Spleen (tissue), 7 donors: Measurements from ENCODE around the gene PDE1C.

Experiments
- POLR2A ChIP-seq, 3 donors: fragments of 450-650 bp; IDR thresholded peaks; one replicate each; pipeline ENCODE4 v1.5.1; 2017; ENCODE audit warnings: antibody characterized with exemption in 3 of 3, mild to moderate bottlenecking in 1 of 3
- POLR2AphosphoS5 ChIP-seq, 3 donors: sonication (generic); formaldehyde crosslinking; IDR thresholded peaks; one replicate each; pipeline ENCODE4 v1.5.1; 2017; ENCODE audit warnings: antibody characterized with exemption in 3 of 3
- TF ChIP-seq, protein P1 (sequence below), 11 experiments: fragments of 200-600 bp in 7 of 11; fragments of 450-650 bp in 4 of 11; sonication (generic) in 4 of 11; IDR thresholded peaks in 8 of 11; conservative IDR thresholded peaks in 3 of 11; 1 replicate in 7 of 11; 2 replicates in 4 of 11; pipeline versions ENCODE4 v1.4.0 to v1.8.0; 2016 to 2021; ENCODE audit warnings: antibody characterized with exemption in 11 of 11, inconsistent platforms in 4 of 11, mild to moderate bottlenecking in 1 of 11
- donor health status: DM: no; HTN: no; CAD: no; lungs with moderate emphysema.
- donor health status: DM: no; HTN: no; CAD: no.
- donor health status: DM: no; HTN: no; CAD: no.

DNA sequence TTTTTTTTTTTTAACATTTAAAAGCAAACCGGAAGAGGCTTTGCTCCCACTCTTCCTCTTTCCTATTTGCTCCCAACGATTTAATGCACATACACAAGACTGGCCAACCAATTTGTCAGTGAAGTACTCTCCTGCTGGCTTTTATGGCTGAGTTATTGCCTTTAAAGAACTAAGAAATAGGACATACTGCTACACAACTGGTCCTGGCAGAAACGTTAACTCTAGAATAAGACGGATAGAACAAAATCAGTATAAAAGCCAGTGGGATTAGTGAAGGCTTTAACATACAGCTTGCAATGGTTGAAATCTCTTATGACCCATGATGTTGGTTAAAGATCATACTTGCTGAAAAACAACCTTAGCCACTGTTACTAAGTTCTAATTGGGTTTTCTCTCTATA is 47.2 kb downstream of the PDE1C start:
- TF ChIP-seq POLR2AphosphoS5 (IDR thresholded peaks at IDR 0.05) (no peak), POLR2A (IDR thresholded peaks at IDR 0.05) (no peak)
- TF ChIP-seq, protein P1, sequence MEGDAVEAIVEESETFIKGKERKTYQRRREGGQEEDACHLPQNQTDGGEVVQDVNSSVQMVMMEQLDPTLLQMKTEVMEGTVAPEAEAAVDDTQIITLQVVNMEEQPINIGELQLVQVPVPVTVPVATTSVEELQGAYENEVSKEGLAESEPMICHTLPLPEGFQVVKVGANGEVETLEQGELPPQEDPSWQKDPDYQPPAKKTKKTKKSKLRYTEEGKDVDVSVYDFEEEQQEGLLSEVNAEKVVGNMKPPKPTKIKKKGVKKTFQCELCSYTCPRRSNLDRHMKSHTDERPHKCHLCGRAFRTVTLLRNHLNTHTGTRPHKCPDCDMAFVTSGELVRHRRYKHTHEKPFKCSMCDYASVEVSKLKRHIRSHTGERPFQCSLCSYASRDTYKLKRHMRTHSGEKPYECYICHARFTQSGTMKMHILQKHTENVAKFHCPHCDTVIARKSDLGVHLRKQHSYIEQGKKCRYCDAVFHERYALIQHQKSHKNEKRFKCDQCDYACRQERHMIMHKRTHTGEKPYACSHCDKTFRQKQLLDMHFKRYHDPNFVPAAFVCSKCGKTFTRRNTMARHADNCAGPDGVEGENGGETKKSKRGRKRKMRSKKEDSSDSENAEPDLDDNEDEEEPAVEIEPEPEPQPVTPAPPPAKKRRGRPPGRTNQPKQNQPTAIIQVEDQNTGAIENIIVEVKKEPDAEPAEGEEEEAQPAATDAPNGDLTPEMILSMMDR (IDR thresholded peaks at IDR 0.05 in 8 of 11, conservative IDR thresholded peaks at IDR 0.05 in 3 of 11): no peak
